KBM-7 (cell line): ENCODE measurements around the gene UBE2S.
A peak's percentile ranks its signal among the peaks of the same experiment; 100 is the strongest.
"Not testable (repeated sequence)": the region's sequence is repeated elsewhere in the genome, so short reads cannot be mapped to it uniquely, and the experiment has no call there.

Experiments
- DNase-seq: peaks from one replicate; pipeline ENCODE4 v3.0.0-alpha.2; 2015
- in situ Hi-C: fragments of 300-500 bp; cut with MboI; formaldehyde crosslinking; loops from 2 replicates; pipeline ENCODE4 v1.14.3; 2020; ENCODE audit warnings: low sequenced_read_pairs, low pct_unique_long_range_greater_than_20kb, mixed read lengths

UBE2S gene

DNA sequence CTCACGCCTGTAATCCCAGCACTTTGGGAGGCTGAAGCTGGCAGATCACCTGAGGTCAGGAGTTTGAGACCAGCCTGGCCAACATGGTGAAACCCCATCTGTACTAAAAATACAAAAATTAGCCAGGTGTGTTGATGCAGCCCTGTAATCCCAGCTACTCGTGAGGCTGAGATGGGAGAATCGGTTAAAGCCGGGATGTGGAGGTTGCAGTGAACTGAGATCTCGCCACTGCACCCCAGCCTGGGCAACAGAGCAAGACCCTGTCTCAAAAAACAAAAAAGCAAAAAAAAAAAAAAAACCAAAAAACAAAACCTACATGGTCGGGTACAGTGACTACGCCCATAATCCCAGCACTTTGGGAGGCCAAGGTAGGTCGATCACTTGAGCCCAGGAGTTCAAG, 1.6 kb upstream of the UBE2S start:
- DNase-seq, in situ Hi-C loops: not testable (repeated sequence)

DNA sequence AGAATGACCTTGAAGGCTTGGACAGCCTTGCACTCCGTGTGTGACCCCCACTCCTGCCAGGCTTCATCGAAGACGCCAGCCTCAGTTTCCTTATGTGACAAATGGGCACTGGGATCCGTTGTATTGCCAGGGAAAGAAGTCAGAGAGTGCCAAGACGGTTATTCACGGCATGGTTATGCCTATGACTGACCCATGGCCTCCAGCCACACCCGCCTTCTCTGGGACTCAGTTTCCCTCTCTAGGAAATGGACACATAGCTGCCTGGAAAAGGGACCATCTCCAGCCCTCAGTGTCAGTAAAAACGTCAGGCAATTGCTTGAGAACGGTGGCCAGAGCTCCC, 915 bp upstream of the UBE2S start:
- DNase-seq: no peak
- in situ Hi-C loops: no loop called here

DNA sequence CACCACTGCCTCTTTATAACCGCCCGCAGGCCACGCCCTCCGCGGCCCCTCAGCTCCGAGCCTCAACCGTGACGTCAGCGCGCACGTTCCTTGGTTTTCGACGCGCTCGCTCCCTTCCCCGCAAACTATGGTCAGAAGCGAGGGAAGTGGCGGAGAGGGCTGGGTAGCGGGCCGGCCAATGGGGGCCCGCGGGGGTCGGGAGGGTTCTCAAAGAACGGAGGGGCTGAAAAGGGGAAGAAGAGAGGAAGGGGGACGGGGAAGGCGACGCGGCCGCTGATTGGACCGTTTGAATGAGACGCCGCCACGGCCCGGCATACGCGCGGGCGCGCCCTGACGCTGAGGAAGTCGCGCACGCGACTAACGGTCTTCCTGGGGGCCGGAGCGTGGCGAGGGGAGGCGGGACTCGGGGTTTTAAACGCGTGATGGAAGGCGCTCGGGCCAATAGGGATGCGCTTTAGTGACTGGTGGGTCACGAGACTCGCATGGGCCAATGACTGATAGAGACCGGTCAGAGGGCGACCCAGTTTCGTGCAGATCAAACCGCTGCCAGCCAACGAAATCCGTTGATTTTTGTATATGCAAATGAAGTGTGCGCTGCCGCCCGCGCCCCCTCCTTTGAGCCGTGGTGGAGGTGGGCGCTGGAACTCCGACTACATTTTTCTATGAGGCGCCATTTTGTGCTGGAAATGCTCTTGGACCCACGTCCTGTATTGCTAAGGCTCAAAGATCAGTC, 378 bp upstream of the UBE2S start:
- in situ Hi-C loops: no loop called here
- peak; percentile 99 for DNase-seq

DNA sequence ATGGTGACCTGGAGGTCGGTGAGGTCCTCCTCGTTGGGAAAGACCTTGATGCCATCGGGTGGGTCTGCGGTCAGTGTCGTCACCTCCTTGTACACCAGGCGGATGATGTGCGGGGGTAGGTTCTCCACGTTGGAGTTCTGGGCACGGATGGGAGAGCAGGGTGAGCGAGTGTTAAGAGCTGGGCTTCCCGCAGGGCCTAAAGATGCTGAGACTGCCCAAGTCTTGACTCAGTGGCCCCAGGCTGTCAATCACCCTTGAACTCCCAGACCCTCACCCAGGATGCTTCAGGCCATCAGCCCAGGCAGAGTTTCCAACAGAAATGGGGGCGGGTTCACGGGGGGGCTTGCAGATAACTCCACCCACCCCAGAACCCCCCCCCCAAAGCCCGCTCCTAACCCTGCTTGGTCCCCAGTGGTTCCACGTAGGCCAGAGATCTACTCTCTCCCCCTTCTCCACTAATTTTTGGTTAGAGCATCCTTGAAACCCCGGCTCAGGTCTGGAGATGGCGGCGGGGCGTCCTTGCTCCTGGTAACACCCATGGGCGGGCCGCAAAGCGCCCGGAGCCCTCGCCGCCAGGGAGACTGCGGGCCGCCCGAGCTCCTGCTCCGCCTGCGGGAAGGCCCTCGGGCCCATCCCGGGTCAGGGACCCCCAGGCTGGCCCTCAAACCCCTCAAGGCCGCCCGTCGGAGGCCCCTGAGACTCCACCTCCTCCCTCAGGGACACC, 600 bp downstream of the UBE2S start:
- in situ Hi-C loops: no loop called here

DNA sequence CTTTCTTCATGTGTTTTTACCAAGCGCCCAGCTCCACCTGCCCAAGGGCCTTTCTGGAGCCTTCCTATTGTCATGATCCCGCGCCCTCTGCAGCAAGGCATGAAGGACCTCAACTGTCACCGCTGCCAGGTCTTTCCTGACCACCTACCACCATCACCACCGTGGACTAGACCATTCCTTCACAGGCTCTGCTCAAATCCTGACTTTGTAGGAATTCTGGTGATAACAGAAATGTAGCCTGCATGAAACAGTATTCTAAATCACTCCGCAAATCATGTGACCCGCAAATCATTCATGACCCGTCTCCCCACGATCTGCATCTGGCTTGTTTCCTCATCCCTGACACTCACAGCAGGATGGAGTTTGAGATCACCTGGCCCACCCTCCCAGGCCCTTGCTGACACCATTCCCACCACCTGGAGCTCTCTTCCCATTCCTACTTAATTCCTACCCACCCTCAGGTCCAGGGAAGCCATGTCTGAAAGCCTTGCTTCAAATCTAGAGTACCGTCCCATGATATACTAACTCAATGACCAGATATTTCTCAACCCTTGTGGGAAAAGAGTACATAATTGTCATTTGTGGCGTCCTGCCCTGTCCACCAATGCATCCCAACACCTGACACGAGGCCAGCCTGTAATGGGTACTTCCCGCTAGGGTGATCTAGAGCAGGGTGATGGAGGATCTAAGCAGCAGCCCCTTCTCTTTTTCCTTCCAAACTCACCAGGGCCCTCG, 1.3 kb downstream of the UBE2S start:
- DNase-seq: no peak
- in situ Hi-C loops: no loop called here

More for the DNA sequence above, 600 bp downstream of the UBE2S start:
- DNase-seq: no peak

DNA sequence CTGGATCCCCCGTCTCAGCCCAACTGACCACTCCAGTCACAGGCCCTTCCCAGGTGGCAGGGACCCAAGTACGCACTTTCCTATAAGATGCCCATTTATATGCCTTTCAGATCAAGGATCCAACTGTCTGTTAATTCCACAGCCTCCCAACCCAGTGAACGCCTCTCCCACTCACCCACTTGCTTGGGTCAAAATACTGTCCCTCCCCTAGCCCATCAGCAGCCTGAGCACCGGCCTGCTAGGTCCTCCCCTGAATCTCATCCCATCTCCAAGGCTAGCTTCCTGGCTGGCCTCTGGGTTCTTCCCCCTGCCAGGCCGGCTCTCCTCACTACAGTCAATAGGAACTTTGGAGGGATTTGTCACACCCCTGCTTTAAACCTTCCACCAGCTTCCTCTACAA, 1.9 kb downstream of the UBE2S start:
- DNase-seq: no peak
- in situ Hi-C loops: no loop called here

DNA sequence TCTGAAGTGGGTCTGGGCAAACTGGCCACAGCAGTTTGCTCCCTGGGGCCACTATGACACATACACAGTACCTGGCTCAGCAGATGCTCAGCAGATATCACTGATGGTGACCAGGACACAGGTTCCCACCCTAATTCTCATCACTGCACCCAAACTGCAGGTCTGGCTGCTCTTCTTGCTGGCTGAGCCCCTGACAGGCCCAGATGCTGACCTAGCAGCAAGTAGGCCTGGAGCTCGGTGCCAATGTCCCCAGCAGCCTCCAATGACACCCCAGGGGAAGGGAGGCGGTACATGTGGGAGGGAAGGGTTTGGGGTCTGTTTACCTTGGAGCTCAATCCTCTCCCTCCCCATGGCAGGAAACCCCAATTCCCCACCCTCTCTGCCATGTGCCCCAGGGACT, 5.1 kb downstream of the UBE2S start:
- no peak for DNase-seq
- in situ Hi-C loops: no loop called here

DNA sequence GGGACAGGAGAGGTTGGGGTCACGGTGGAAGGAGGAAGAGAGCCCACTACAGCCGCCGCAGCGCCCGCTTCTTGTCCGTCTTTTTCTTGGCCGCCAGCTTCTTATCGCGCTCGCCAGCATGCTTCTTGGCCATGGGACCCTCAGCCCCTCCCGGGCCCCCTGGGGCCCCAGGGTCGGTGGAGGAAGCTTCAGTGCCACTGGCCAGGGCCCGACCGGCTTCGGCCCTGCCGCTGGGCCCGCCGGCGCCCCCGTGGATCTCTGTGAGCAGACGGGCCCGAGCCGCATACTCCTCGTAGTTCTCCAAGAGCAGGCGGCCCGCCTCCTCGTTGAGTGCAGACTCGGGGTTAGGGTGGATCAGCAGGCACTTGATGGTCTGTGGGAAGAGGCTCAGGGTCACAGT, 6.2 kb downstream of the UBE2S start:
- DNase-seq, in situ Hi-C loops: not testable (repeated sequence)

DNA sequence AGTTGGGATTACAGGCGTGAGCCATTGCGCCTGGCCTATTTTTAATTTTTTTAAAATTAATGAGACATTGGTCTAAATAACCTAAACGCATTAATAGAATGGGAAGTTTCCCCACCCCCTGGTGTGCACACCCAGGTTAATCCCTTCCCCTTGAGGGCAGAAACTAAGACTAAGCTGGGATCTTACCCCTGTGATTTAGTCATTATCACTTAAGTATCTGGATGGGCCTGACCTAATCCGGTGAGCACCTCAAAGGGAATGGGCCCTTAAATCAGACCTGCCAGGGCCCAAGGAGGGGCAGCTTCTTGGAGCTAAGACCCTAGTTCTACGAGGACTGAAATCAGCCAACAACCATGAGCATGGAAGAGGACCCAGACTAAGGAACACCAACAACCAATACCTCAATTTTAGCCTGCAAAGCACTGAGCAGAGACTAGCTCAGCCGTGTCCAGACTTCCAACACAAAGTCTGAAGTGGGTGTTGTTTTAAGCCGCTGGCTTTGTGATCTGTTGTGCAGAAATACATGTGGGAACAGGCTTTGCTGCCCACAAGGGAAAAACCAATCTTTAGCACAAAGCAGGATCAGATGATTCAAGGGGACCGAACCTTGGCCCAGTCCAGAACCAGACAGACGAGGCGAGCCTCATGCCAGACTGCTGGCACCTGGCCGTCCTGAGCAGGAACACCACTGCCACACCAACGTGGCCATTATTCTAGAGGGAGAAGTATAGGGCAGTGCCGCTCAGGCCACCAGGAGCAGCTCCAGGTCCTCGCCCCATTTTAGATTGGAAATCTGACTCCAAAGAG, 7.1 kb downstream of the UBE2S start:
- DNase-seq: no peak
- in situ Hi-C loops: no loop called here

DNA sequence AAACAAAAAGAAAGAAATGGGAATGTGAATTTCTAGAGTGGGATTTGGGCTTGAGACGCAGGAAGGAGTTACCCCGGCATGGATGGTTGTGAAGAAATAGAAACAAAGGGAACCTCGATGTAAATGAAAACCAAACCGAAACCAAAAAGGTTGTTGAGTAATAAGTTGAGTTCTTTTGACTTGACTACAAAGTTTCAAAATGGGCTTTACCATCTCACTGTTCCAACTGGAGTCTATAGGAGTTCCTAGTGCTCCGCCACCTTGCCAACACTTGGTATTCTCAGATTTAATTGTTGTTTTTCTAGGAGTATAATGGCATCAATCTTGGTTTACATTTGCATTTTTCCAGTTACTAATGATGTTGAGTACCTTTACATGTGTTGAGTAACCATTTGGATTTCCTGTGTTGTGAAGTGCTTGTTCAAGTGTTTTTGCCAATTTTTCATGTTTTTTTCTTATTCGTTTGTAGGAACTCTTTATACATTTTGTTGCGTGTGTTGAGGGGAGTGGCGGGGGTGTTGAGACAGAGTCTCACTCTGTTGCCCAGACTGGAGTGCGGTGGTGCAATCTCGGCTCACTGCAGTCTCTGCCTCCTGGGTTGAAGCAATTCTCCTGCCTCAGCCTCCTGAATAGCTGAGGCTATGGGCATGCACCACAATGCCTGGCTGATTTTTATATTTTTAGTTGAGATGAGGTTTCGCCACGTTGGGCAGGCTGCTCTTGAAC, 9.2 kb downstream of the UBE2S start:
- no peak for DNase-seq
- in situ Hi-C loops: no loop called here

DNA sequence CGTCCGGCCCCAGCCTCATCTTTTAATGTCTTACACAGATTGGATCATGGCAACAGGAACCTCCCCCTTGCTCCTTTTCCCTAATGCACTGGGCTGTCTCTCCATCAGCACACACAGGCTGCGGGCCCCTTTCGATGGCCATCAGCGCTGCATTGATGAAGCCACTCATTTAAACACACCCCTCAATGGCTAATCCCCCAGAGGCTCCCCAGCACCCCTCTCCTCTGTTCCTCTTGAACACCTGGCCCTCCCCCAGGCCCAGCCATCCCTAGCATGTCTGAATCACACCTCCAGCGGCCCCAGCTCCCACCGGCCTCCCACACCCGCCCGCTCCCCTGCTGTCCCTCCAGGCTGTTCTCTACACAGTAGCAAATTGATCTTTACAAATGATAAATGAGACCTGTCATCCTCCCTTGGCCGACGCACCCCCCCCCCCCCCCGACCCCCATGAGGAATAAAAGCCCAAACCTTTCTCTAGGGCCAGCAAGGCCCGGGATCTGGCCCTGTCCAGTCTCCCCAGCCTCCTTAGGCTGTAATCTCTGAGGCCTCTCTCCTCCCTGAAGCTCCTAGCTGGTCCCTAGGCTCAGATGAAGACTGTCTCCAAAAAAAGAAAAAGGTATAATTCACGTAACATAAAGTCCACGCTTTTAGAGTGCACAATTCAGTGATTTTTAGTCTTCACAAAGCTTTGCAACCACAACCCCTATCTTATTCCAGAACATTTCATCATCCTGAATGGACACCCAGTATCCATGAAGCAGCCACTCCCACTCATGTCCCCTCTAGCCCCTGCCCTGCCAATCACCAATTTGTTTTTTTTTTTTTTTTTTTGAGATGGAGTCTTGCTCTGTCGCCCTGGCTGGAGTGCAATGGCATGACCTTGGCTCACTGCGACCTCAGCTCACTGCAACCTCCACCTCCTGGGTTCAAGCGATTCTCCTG, 14.5 kb downstream of the UBE2S start:
- no peak for DNase-seq
- in situ Hi-C loops: no loop called here

DNA sequence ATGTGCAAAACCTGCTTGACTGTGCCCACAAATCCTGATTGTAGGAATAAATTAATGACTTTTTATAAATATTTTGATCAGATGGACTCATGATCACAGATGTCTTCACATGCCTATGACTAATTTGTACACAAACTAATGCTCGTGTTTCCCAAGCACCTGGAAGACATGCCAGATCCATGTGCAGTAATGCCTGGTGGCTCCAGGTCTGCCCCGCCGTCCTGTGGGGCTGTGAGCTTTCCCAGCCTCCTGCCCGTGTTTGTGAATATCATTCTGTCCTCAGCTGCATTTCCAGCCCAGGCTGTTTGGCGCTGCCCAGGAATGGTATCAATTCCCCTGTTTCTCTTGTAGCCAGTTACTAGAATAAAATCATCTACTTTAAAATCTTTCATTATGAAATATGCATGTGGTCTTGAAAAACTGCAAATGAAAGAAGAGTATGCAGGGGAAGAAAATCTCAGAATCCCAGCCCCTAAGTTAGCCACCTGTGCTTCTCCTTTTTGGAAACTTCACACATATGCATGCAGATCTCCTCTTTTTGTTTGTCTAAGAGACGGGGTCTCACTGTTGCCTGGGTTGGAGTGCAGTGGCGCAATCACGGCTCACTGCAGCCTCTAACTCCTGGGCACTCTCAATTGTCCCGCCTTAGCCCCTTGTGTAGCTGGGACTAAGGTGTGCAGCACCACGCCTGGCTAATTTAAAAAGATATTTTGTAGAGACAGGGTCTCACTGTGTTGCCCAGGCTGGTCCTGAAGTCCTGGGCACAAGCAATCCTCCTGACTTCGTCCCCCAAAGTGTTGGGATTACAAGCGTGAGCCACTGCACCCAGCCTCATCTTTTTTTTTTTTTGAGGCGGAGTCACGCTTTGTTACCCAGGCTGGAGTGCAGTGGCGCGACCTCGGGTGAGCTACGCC, 15.6 kb downstream of the UBE2S start:
- in situ Hi-C loops: no loop called here
- no peak for DNase-seq

DNA sequence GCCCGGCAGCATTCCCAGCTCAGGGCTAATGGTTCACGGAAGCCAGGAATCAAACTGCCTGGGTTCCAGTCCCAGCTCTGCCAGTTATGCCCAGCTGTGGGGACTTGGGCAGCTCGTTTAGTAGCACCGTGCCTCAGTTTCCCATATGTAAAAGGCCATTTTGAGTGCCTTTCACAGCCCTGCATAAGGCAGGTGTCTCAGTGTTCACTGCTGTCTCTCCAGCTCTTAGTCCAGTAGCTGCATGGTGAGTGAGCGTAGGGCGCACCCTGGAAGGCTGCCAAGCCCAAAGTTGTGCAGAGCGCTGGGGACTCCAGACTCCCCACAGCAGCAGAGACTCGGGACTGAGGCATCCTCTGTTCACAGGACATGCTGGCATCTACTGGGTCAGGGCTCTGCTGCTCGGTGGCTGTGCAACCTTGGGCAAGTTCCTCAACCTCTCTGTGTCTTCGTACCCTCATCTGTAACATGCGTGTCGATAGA, 16.4 kb downstream of the UBE2S start:
- DNase-seq: no peak

DNA sequence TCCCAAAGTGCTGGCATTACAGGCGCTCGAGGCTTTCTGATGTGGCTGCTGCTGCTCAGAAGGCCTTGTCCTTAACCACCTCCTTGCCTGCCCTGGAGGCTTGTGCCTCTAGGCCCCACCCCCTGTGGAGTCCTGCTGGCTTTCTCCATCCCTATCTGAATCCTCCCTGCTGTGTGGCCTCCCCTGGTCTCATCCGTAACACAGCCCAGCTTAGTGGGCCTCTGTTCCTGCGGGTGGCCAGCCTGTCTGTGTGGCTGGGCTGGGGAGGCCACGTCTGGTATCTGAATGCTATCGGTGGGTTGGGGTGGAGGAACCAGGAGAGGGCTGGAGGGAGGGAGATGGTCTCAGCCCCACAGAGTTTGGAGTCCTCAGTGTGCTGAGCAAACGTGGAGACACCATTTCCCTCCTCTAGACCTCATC, 17.1 kb downstream of the UBE2S start:
- in situ Hi-C loops: no loop called here
- no peak for DNase-seq

More for the DNA sequence above, 16.4 kb downstream of the UBE2S start:
- in situ Hi-C loops: no loop called here

DNA sequence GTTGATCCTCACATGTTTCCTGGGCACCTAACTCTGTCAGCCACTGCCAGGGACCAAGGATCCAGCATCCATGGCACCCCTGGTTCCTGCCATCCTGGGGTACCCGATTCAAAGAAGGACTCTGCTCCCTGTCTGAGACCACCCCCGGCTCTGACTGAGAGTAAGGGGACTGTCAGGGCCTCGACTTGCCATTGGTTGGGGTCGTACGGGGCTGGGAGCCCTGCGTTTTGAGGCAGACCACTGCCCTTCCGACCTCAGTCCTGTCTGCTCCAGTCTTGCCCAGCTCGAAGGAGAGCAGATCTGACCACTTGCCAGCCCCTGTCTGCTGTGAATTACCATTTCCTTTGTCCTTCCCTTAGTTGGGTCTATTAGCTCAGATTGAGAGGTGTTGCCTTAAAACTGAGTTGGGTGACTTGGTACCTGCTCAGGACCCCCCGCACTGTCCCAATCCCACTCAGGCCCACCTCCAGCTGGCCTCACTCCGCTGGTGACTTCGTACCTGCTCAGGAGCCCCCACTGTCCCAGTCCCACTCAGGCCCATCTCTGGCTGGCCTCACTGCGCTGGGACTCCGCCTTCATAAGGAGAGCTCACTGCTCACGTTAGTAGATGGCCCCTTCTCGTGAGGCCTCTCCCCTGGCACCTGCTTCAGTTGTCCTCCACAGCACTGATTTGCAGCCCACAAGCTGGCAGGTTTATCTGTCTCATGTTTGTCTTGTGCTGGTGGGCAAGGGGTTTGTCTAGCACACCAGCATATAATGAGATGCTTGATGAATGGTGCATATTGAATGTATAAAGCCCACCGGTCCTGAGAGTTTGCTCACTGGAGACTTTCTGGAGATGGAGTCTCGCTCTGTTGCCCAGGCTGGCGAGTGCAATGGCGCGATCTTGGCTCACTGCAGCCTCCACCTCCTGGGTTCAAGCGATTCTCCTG, 17.9 kb downstream of the UBE2S start:
- in situ Hi-C loops: no loop called here

More for the DNA sequence above, 17.9 kb downstream of the UBE2S start:
- DNase-seq: no peak
